IPS-18c (cell line): ENCODE measurements around the gene PPP1R7.
"Not testable (repeated sequence)": the region's sequence is repeated elsewhere in the genome, so short reads cannot be mapped to it uniquely, and the experiment has no call there.

Experiments used
- H3K4me3 ChIP-seq: 2 replicates; pipeline ENCODE4 v1.7.0; 2013; ENCODE audit warnings: low read depth, mild to moderate bottlenecking, low read length, moderate library complexity; ENCODE audit not compliant: insufficient read depth
- H3K9me3 ChIP-seq: one replicate; pipeline ENCODE4 v1.6.1; 2013; ENCODE audit warnings: mild to moderate bottlenecking, low read length, moderate library complexity; ENCODE audit not compliant: control insufficient read depth, insufficient read depth

Gene PPP1R7

DNA sequence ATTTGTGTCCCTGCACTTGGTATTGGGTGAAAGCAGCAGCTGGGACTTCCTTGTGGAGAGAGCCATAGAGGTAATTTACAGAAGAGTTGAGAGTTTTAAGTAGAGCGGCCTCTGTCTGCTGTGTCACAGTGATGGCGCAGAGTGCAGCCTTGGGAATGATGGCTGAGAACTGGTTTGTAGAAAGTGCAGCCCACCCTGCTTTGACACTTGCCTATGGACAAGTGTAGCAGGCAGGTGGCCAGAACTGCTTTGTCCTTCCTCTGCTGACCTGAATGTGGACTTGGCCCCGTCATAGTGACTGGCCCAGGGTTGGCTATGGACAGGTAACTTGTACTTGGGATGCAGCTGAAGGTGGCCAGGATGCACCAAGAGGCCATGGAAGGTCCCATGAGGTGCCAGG, 31.9 kb downstream of the PPP1R7 start:
- no peaks in the 10 kb centered on the region for H3K9me3 ChIP-seq

DNA sequence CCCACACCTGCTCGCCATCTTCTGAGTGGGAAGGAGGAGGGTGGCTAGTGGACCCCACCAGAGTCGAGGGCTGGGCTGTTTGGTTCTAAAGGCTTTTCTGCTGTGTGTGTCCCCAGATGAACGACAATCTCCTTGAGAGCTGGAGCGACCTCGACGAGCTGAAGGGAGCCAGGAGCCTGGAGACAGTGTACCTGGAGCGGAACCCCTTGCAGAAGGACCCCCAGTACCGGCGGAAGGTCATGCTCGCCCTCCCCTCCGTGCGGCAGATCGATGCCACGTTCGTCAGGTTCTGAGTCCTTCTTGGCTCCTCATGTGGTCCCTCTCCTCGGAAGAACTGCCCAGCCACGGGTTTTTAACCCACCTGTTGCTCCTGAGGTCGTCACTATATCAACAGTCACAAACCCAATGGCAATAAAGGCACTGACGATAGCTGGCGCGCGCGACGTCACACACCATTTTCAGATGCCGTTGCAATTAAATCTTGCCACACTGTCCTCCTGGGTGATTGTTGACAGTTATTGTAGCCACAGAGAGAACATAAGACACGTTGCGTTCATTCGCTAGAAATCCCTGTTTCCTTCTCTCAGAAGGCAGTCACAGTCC, 32.4 kb downstream of the PPP1R7 start:
- no peak overlapping the region for H3K4me3 ChIP-seq

More for the DNA sequence above, 31.9 kb downstream of the PPP1R7 start:
- H3K4me3 ChIP-seq: no peak overlapping the region

DNA sequence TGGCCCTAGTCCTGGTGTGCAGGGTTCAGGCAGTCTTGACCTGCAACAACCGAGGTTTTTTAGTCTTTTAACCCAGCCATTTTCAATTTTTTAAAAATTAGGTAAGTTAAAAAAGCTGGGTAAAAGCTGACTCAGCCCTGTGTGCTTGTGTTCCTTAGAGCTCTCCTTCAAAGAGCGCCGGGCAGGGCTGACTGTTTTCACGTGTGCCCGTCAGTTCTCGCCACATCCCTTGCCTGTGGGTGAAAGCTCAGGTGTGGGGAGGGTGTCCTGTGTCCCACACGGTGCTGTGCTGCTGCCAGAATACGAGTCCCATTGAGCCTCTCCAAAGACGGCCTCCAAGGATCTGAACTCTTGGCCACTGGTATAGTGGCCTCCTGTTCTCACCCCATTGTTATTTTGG, 33.0 kb downstream of the PPP1R7 start:
- Histone ChIP-seq H3K4me3 (no peak overlapping the region), H3K9me3 (no peaks in the 10 kb centered on the region)

More for the DNA sequence above, 32.4 kb downstream of the PPP1R7 start:
- no peaks in the 10 kb centered on the region for H3K9me3 ChIP-seq

DNA sequence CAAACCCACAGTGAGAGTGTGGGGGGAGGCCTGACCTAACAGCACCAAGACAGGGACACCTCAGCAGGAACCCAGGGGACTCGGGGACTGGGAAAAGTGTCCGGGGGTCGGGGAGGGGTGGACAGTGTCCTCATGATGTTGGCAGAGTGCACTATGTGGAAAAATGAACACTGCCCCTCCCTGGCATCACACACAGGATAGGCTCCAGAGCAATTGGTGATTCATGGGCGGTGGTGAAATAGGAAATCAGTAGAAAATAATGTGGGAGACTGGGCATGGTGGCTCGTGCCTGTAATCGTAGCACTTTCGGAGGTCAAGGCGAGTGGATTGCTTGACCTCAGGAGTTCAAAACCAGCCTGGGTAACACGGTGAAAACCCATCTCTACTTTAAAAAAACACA, 34.6 kb downstream of the PPP1R7 start:
- no peaks in the 10 kb centered on the region for H3K9me3 ChIP-seq
- no peak overlapping the region for H3K4me3 ChIP-seq

DNA sequence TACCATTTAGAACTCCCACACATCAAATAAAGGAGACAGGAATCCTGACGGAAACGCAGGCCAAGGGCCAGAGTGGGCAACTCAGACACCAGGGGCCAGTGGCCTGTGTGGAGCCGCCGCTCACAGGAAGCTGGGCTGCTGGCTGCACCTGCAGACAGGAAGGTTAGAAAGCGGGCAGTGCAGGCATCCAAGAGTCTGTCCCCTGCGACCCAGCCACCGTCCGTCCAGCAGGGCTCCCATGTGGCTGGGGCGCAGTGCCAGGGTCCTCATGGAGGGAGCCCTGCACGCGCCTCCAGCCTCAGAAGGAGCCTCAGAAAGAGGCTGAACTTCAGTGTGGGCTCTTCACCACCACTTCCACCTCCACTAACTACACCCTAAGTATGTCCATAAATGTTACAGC, 35.7 kb downstream of the PPP1R7 start:
- H3K9me3 ChIP-seq: no peaks in the 10 kb centered on the region
- no peak overlapping the region for H3K4me3 ChIP-seq

DNA sequence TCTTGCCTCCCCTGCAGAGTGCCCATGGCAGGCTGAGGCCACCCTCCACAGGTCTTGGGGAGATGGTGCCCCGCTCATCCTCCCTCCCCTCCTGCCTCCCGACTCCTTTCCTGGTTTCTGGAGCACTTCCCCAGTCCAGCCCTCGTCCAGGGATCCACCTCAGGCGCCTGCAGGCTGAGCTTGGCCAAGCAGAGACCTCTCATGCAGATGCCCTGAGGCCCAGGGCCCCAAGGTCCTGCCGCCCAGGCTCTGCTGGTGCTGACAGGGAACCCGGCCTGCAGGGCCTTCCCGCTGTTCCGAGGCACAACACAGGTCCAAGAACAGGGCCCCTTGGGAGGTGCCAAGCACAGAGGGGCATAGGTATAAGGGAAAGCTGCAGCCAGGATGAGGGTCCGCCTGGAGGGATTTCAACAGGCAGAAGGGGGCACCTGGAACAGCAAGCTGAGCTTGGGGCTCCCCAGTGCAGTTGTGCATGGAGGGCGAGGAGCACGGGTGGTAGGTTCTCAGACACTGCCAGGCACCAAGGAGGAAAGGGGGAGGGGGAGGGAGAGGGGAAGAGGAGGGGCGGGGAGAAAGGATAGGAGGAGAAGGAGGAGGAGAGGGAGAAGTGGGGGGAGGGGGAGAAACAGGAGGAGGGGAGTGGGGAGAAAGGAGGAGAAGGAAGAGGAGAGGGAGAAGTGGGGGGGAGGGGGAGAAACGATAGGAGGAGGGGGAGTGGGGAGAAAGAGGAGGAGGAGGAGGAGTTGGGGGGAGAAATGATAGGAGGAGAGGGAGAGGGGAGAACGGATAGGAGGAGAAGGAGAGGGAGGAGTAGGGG, 37.0 kb downstream of the PPP1R7 start:
- no peaks in the 10 kb centered on the region for H3K9me3 ChIP-seq
- no peak overlapping the region for H3K4me3 ChIP-seq

DNA sequence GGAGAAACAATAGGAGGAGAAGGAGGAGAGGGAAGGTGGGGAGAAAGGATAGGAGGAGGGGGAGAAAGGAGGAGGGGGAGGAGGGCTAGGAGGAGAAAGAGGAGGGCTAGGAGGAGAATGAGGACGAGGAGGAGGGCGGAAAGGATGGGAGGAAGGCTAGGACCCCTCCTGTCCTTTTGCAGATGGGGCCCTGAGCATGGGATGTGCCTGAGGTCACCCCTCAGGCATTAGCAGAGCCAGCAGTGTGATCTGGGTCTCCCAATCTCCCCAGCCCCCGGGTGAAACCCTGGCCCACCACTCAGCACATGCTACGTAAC, 37.6 kb downstream of the PPP1R7 start:
- Histone ChIP-seq H3K4me3 (no peak overlapping the region), H3K9me3 (no peaks in the 10 kb centered on the region)

DNA sequence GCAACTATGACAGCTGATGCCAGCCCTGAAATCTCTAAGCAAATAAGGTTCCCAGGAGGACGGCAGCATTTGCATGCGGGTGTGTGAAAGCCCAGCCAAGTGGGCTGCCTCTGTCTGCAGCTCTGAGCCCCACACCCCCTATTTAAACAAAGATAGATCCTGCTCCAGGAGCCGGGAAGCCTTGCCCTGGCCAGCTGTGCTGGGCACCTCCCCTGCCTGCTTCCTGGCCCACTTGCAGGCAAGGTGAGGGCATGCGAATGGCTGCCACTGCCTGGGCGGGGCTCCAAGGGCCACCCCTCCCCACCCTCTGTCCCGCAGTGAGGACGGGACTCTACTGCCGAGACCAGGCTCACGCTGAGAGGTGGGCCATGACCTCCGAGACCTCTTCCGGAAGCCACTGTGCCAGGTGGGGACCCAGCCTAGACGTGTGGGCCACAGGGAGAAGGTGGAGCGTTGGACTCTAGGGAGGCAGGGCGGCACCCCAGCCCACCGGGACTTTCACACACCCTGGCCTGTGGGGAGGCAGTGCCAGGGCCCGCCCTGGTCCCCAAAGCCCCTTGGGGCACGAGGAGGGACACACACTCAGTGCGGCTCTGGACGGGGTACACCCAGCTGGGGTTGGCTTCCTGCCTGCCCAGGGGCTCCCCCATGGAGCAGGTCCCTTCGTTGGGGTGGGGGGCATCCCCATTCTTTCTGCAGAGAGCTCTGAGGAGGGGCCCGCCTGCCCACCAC, 38.3 kb downstream of the PPP1R7 start, which contains the start of gene ANO7:
ANO7 (plus strand) TSS at position 317 of the 732 bp plus-strand sequence. CDS start 1,387 bp downstream, outside the sequence.
- no peak within 1 kb of the TSS for H3K4me3 ChIP-seq

DNA sequence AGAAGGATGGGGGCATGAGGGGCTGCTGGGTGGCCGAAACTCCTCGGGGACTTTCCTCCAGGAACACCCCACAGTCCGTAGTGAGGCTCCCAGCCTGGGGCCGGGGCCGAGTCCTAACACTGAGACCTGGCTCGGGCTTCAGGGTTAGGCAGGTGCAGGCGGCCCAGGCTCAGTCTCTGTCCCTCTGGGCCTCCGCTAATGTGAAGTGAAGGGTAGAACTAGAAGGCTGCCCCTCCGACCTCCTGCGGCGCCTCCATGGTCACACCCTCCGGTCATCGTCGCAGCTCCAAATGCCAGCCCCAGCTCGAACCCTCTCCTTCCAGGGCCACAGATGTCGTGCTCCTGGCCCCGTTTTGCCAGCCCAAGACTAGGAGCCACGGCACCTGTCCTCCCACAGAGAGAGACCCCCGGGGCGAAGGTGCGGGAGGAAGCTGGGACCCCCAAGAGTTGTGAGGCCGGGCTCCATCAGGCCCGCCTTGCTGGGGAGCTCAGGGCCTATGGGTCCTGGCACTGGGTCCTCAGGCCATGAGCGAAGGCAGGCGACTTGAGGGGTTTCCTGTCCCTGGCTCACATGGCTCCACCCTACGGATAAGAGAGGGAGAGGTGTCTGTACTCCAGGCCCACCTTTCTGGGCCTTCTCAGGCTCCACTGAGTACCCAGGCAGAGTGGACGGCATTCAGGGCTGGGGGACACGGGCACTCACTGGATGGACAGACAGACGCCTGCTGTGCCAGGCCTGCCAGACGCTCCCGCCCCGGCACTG, 39.0 kb downstream of the PPP1R7 start:
- Histone ChIP-seq H3K9me3 (no peaks in the 10 kb centered on the region), H3K4me3 (no peak overlapping the region)

More for the DNA sequence above, 38.3 kb downstream of the PPP1R7 start, which contains the start of gene ANO7:
- no peaks in the 10 kb centered on the region for H3K9me3 ChIP-seq

DNA sequence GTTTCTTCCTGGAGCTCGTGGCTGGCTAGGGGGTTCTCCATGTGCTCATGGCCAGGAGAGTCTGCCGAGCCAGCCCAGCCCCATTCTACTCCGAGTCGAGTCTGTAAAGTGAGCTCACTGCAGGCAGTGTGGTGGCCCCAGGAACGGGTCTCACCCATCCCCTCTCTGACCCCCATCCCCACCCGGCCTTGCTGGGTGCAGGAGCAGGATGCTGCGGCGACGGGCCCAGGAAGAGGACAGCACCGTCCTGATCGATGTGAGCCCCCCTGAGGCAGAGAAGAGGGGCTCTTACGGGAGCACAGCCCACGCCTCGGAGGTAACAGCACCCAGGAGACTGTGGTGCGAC, 39.6 kb downstream of the PPP1R7 start:
- no peaks in the 10 kb centered on the region for H3K9me3 ChIP-seq

DNA sequence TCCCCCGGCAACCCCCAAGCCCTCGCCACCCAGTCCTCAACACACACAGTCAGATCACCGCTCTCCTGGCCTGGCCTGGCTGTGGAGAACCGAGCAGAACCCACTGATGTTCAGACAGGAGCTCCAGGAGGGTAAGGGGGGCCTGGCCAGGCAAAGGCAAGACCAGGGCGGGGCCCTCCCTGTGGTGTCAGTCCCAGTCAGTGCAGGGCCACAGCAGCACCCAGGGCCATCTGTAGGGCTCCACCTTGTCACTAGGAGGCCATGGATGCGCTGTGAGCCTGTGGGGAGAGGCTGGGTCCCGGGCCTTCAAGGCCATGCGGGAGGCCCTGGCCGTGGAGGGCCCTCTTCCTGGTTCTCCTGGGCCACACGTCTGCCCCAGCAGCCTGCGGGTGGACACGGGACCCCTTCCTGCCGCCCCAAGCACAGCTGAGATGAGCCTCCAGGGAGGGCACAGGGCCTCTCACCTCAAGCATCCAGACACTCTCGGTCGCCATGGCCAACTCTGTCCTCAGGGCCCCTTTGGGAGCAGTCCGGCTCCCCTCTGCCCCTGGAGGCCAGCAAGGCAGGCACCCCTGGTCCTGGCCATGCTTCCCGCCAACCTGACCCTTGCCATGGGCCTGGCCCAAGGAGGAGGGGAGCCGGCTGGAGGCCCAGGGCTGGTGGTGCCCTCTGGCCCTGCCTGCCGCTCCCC, 40.2 kb downstream of the PPP1R7 start:
- H3K9me3 ChIP-seq: no peaks in the 10 kb centered on the region

More for the DNA sequence above, 39.6 kb downstream of the PPP1R7 start:
- no peak overlapping the region for H3K4me3 ChIP-seq

DNA sequence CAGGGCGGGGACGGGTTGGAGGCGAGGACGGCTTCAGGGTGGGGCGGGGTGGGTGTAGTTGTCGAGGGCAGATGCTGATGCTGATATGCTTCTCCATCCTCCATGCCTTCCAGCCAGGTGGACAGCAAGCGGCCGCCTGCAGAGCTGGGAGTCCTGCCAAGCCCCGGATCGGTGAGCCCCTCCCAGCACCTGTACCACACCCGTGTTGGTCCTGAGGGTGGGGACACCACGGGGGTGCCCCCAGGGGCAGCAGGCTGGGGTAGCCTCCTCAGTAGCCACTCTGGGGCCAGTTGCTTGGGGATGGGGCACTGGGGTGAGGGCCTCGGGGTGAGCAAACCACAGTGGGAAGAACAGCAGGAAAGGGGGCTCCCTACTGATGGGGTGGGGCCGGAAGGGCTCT, 40.8 kb downstream of the PPP1R7 start:
- no peaks in the 10 kb centered on the region for H3K9me3 ChIP-seq

More for the DNA sequence above, 40.2 kb downstream of the PPP1R7 start:
- H3K4me3 ChIP-seq: no peak overlapping the region

DNA sequence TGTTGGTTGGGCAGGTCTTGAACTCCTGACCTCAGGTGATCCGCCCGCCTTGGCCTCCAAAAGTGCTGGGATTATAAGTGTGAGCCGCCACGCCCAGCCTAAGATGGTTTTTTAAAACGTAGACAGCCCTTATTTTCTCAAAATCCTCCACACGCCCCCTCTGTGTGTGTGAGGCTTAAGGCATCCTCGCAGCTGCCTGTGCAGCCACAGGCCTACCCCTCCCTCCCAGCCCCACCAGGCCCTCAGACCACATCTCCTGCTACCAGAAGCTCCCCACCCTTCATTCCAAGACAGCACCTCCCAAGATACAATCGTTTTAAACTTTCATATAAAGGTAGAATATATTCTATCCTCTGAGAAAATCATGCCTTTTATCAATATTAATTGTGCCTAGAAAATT, 43.0 kb downstream of the PPP1R7 start:
- H3K9me3 ChIP-seq: no peaks in the 10 kb centered on the region
- no peak overlapping the region for H3K4me3 ChIP-seq

More for the DNA sequence above, 40.8 kb downstream of the PPP1R7 start:
- H3K4me3 ChIP-seq: no peak overlapping the region

DNA sequence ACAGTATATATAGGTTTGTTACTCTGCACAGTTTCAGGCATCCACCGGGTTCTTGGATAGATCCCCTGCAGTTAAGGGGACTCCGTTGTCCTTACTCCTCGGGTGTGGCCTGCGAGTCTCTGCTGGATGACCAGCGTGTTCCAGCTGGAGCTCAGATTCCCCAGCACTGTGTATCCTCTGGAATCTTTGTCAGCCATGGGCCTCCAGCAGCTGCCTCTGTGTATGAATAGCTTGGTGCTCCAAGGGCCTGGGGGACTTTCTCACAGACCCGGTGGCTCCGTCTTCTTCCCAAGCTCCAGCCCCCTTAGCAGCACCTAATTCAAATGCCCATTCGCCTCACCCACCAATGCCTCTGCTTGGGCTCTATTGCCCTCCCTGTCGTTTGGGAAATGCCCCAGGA, 44.5 kb downstream of the PPP1R7 start:
- Histone ChIP-seq H3K4me3 (no peak overlapping the region), H3K9me3 (no peaks in the 10 kb centered on the region)

DNA sequence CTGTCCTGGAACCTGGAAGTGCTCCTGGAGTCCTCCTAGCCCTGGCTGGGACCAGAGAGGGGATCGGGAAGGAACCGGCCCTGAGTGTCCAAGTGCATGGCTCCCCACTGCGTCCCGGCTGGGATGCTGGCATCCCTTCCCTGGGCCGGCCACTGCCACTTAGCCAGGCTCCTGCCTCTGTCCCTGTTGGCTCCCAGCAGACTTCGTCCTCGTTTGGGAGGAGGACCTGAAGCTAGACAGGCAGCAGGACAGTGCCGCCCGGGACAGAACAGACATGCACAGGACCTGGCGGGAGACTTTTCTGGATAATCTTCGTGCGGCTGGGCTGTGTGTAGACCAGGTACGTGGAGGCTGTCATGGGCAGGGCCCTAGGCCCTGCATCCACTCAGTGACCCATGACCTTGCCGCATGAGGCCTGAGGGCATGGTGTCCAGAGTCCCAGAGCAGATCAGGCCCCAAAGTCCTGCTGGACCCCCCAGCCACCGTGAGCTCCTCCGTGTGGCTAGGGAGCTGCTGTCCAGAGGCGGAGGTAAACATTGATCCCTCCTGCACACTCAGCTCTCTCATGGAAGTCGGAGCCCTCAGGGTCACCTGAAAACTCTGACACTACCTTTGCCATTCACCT, 45.4 kb downstream of the PPP1R7 start:
- no peaks in the 10 kb centered on the region for H3K9me3 ChIP-seq
- no peak overlapping the region for H3K4me3 ChIP-seq

DNA sequence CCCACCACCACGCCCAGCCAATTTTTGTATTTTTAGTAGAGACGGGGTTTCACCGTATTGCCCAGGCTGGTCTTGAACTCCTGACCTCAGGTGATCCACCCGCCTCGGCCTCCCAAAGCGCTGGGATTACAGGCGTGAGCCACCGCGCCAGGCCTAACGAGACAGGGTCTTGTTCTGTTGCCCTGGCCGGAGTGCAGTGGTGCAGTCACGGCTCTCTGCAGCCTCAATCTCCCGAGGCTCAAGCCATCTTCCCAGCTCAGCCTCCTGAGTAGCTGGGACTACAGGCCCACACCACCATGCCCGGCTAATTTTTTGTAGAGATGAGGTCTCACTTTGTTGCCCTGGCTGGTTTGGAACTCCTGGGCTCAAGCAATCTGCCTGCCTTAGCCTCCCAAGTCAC, 47.0 kb downstream of the PPP1R7 start:
- not testable (repeated sequence) for H3K4me3 ChIP-seq, H3K9me3 ChIP-seq
